ENCODE measurements around the gene RGS12.

Gene RGS12

GRCh38 chr4:3269991-3270611 is 22.7 kb upstream of the RGS12 start:
- no peak for TF ChIP-seq CTCF (conservative IDR thresholded peaks at IDR 0.05; ENCODE audit: control insufficient read depth, insufficient read depth, low read depth, low read length)
- no peak overlapping the region for H3K4me3 ChIP-seq (ENCODE audit: control insufficient read depth, low read depth, low read length)
- DNase-seq (ENCODE audit: low read depth), result no peak

- H3K4me3 ChIP-seq (ENCODE audit: control insufficient read depth, low read depth, low read length), result no peak overlapping the region
- TF ChIP-seq CTCF (conservative IDR thresholded peaks at IDR 0.05; ENCODE audit: control insufficient read depth, insufficient read depth, low read depth, low read length), result no peak
- DNase-seq (ENCODE audit: low read depth), result no peak
Observed at GRCh38 chr4:3271131-3271530, 21.7 kb upstream of the RGS12 start.

GRCh38 chr4:3276986-3277385 is 15.8 kb upstream of the RGS12 start:
- no peak for TF ChIP-seq CTCF (conservative IDR thresholded peaks at IDR 0.05; ENCODE audit: control insufficient read depth, insufficient read depth, low read depth, low read length)
- DNase-seq (ENCODE audit: low read depth), result peak; percentile 7
- H3K4me3 ChIP-seq (ENCODE audit: control insufficient read depth, low read depth, low read length), result no peak overlapping the region

GRCh38 chr4:3280466-3280865 is 12.4 kb upstream of the RGS12 start:
- no peak for DNase-seq (ENCODE audit: low read depth)
- H3K4me3 ChIP-seq (ENCODE audit: control insufficient read depth, low read depth, low read length), result no peak overlapping the region
- no peak for TF ChIP-seq CTCF (conservative IDR thresholded peaks at IDR 0.05; ENCODE audit: control insufficient read depth, insufficient read depth, low read depth, low read length)

- no peak for TF ChIP-seq CTCF (conservative IDR thresholded peaks at IDR 0.05; ENCODE audit: control insufficient read depth, insufficient read depth, low read depth, low read length)
- no peak for DNase-seq (ENCODE audit: low read depth)
- H3K4me3 ChIP-seq (ENCODE audit: control insufficient read depth, low read depth, low read length), result no peak overlapping the region
Observed at GRCh38 chr4:3283483-3283882, 9.3 kb upstream of the RGS12 start.

- H3K4me3 ChIP-seq (ENCODE audit: control insufficient read depth, low read depth, low read length), result no peak overlapping the region
- DNase-seq (ENCODE audit: low read depth), result no peak
- TF ChIP-seq CTCF (conservative IDR thresholded peaks at IDR 0.05; ENCODE audit: control insufficient read depth, insufficient read depth, low read depth, low read length), result no peak
Observed at GRCh38 chr4:3283916-3284315, 8.9 kb upstream of the RGS12 start.
